PC-9 (cell line): ENCODE data around the gene MRPL17.

ENCODE experiments used
- CTCF ChIP-seq: fragments of 200-600 bp; sonication (generic); conservative IDR thresholded peaks from 2 replicates; pipeline ENCODE4 v1.6.1; 2017; ENCODE audit warnings: mixed run types, antibody characterized with exemption, mild to moderate bottlenecking, moderate library complexity
- EZH2 ChIP-seq: fragments of 200-600 bp; sonication (generic); IDR thresholded peaks from 2 replicates; pipeline ENCODE4 v1.8.0; 2017; ENCODE audit warnings: antibody characterized with exemption, low read depth

GRCh38 chr11:6637871-6638270 lies 45.3 kb downstream of the MRPL17 start:
- TF ChIP-seq CTCF (no peak), EZH2 (no peak)
